GM19397 (cell line): ENCODE measurements around the gene TRPM3.

Experiments
- ATAC-seq: cut with Tn5 transposase; IDR thresholded peaks from one replicate; pipeline ENCODE4 v1.9.1; 2021; ENCODE audit warnings: mild to moderate bottlenecking, moderate library complexity; ENCODE audit not compliant: unreplicated experiment

Gene TRPM3

DNA sequence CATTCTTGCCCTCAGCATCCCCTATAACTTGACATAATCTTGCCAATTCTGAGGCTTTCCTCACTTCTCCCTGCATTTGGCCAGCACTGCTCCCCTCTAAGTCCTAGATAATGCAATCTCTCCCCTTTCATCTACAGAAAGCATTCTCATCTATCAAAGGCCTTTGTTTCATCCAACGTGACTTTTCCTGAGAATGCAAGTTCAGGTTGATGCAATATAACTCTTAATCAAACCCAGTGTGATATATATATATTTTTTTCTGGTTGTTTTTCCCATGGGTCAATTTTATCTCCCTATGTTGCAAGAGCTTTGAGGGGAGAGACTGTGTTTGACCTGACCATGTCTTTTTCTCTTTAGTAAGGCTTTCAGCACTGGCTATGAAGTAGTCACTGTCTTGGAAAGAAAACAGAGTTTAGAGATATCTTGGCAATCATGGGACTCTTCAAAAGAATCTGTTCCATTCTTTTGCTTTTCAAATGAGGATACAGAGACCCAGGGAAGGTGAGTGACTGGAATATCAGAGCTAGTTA is 268.6 kb downstream of the TRPM3 start:
- ATAC-seq: no peak

DNA sequence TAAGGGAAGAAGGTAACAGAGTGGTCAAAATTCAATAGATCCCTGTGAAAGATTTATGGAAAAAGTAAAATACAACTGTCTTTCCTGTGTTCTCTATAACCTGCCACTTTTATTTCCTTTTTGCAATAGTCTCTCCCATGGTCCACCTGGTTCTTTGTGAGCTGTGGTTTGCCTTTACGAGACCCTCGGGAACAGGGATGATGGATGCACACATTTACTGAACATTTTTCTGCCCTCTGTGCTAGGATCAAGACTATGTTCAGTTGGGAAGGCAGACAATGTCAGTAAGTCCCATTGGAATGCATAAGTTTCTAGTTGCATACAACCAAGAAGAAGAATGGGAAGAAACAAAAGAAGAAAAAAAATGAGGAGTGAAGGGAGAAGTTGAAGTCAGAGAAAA is 281.2 kb downstream of the TRPM3 start:
- ATAC-seq: no peak

DNA sequence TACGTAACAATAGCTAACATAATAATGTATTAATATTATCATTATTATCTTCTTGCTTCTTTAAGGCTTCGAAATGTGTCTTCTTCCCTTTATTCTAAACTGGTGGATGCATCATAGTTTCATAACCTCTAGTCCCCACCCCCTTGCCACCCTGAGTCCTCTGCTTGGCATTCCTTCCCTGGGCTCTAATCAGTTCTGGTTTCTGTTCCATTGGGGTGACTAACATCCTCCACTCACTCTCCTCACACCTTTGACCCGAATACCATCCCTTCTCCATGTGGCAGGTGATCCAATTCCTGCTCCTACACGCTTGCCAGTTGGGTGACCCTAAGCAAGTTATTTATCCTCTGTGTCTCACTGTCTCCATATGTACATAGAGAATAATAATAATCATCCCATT is 286.1 kb downstream of the TRPM3 start:
- no peak for ATAC-seq

DNA sequence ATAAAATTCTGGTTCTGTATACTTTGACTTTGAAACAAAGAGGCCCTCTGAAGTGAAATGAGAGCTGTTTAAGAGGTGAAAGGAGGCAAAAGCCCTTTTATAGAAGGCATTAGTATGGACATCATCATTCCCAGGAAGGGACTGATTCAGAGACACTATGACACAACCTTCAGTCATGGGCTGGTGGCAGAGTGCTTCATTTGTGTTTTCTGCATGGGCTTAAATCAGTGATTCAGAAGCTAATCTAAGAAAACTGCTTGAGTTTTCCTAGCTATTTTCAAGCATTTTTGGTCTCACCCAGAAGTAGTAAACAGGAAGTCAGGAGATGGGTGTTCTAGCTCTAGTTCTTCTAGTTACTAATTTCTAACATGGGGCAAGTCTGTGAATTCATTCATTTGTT is 288.9 kb downstream of the TRPM3 start:
- no peak for ATAC-seq

DNA sequence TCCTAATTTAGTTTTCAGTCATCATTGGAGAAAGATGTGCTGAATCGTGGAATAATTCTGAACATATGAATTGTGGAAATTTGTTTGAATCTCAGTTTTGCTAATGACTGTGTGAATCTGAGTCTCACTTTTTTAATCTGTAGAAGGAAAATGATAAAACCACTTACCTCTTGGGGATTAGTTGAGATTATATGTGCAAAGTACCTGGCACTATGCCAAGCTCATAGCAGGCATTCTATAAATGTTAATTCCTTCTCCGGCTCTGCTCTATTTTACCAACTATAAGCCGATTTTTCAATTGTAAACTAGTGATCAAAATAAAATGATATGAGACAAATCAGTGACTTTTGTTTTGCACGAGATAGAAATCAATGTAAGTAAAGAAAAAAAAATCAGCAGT is 290.8 kb downstream of the TRPM3 start:
- ATAC-seq: no peak

DNA sequence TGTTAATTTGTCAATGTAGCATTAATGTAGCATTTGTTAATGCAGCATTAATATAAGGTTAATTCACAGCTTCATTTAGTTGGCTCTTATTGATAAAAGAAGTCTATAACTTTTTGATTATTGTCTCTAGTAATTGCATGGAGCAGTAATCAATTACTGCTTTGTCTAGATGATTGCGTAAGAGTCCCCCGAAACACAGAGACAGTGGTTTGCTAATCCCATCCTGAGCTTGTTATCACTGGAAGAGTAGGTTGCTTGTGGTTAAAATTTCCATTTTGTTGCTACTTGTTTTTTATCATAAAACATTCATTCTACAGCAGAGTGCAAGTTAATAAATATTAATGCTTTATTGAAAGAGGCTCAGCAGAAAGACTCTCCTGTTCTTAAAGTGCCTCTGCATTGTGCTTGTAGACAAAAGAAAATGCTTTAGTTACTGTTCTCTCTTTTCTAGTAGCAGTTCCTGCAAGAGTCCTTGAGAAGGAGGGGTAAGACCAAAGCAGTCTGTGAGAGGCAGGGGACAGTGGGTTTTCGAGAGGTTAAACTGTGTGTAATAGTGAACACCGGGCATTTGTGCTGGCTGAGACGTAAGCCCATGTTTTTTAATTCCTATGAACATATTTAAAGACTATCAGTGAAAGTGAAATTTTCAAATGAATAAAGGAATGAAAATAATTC is 291.7 kb downstream of the TRPM3 start:
- no peak for ATAC-seq

DNA sequence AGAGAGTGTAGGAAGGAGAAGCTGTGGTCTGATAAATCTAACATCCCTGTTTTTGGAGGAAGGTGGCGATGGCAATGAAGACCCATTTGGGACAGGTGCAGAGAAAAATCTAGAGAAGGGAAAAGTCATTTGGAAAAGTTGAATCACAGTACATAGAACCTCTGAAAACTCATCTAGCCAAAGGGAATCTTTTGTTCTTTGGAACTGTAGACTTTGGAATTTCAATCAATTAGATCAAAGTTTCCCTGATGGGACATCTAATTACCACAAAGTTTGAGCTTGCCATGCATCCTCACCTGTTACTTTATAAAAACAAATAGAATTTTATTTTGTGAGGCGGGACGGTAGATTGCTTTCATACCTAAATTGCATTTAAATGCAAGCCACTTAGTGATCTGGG is 294.9 kb downstream of the TRPM3 start:
- no peak for ATAC-seq

DNA sequence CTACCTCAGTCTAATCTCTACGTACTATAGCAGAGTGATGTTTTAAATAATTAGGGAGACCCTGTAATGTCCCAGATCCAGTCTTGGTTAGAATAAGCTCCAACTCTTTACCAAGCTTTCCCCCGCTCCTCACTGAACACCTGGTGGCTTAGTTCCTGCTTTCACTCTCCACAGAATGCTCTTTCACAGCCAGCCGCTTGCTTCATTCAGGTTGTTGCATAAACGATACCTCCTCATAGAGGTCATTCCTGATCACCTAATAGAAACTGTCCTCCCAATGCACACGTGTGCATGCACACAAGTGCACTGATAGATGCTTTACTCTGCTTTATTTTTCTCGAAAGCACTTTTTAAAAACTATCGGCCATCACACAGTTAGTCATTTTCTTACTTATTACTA is 298.1 kb downstream of the TRPM3 start:
- no peak for ATAC-seq

DNA sequence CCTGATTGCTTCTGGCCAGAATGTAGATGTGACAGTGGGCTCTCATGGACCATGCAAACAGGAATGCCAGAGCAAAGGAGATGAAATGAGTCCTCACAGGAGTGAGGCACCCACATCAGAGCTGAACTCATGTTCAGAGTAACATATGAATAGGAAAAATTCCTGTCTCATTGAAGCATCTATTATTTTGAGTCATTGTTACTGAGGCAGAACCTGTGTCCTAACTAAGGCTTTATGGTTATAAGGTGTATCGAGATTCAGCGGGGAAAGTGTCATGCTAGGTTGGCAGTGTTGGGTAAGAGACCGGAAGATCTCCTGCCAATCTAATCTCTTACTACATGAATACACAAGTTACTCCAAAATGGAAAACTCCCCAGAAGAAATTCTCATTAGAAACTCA is 304.1 kb downstream of the TRPM3 start:
- no peak for ATAC-seq

DNA sequence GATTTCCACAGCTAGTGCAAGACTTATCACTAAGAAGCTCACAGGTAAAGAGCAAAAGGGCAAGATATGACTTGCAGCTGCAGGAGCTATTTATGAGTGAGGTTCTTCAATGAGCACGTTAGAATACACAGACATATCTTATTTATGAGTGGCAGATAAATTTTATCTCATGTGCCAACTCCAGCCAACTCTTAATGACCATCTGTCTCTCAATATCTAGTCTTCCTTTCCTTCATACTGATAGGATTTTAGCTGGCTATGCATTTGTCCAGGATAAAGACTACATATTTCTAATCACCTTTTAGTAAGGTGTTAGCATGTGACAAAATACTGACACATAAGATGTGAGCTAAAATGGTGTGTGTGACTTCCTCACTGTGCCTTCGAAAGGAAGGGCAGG is 304.5 kb downstream of the TRPM3 start:
- no peak for ATAC-seq

DNA sequence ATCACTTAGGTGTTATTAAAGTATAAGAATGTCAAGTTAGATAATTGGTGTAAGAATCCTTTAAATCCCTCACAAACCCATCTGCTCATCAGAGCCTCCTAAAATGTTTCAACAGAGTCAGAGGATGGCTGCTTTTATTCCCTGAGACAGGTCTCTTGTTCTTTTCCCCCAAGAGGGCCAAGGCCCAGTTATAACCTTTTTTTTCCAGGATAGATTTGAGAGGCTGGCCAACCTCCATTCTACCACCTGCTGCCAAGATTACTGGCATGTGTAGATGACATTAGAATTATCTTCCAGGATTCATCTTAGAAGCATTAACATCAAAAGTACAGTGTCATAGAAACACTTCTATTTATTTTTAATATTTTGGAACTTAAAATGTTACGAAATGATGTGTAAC is 305.1 kb downstream of the TRPM3 start:
- no peak for ATAC-seq

DNA sequence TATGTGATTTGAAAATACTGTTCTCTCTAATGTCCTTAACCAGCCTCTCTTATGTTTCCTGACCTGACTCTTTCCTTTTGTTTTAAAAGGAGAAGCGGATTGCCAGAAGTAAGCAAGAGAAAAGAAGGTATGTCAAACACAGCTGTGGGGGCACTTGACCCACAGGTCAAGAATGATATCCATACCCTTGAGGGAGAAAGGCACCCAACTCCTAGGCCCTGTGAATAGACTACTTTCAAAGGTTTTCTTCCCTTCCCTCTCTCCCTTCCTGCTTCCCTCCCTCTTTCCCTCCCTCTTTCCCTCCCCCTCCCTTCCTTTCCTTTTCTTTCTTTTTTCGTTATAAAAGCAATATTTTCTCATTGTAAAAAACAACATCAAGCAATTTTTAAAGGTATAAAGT is 306.8 kb downstream of the TRPM3 start:
- no peak for ATAC-seq

DNA sequence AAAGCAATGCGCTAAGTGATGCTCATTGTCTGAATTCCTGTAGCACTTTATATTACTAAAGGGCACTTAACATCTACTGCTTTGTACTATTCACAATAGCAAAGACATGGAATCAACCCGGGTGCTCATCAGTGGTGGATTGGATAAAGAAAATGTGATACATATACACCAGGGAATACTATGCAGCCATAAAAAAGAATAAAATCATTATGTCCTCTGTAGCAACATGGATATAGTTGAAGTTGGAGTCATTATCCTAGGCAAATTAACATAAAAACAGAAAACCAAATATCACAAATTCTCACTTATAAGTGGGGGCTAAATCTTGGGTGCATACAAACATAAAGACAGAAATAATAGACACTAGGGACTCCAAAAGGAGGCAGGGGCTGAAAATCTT is 308.3 kb downstream of the TRPM3 start:
- no peak for ATAC-seq

DNA sequence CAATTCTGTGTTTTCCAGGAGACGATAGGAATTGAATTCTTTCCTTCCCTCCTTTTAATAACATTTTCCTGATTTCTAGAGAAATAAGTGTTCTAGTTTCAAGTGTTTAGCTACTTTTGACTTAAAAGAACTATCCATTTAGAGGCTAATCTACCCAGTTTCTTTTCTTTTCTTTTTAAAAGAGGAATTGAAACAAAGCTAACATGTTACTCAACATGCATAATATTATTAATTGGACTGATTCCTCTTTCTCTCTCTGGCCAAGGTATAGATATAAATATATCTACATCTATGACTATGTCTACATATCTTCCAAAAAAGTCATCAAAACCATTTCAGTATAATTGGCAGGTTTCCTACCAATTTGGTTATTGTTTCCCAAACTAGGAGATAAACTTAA is 309.8 kb downstream of the TRPM3 start:
- ATAC-seq: no peak

DNA sequence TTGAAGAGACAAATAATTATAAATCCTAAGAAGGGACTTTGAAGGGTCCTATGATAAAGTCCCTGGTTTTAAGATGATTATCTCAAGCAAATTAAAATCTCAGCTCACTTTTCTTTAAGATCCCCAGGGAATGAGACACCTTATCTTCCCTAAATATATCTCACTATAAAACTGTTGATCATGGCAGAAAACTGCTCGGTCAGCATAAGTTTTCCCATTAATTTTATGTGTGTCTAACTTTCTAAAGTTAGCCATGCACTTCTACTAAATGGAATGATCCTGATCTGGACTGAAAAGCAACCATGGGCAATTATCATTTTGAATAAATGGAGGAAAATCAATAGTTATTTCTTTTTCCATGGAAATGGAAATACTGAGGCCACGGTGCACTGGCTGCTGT is 314.5 kb downstream of the TRPM3 start:
- ATAC-seq: no peak

DNA sequence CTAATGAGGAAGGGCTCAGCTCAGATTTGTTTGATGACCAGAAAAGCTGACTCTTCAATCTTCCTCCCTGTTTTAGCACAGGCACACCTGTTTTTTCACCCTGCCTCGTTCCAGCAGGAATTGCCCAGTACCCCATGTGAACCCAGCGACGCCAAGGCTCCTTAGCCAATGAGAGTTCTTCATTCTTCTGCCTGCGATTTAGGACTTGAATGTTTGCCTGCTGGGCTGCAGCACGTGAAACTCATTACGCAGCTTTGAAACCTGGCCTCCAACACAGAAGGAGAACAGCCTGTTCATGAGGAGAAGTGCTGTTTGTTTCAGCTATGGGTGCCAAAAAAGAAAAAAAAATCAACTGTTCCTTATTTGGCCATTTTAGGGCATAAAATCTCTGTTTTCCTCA is 315.5 kb downstream of the TRPM3 start:
- no peak for ATAC-seq

DNA sequence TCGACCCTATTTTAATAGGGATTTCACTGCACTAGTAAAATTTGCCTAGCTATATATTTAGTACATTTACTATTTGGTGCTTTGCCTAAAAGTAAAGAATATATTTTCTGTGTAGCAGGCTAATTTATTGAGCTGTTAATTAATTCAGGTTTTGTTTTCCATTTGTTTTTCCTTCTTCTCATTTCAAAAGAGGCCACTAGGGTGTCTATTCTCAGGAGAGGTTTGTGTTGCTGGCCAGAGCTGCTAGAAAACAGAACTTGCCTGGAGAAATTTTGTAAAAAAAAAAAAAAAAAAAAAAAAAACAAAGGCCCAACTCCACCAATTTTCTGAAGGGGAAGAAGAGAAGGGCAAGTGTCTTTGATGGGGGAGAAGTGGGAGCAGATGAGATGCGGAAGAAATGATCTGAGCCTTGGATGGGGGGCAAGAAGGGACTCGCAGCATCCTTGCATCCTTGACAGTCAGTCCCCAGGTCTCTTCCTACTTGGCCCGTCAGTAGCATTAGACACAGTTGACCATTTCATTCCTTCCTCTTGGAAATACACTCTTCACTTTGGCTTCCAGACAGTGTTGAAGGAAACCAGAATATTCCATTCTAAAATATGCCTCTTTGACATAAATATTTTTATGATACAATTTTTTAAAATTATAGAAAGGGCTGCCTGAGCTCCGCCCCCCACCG is 318.5 kb downstream of the TRPM3 start:
- ATAC-seq: no peak

DNA sequence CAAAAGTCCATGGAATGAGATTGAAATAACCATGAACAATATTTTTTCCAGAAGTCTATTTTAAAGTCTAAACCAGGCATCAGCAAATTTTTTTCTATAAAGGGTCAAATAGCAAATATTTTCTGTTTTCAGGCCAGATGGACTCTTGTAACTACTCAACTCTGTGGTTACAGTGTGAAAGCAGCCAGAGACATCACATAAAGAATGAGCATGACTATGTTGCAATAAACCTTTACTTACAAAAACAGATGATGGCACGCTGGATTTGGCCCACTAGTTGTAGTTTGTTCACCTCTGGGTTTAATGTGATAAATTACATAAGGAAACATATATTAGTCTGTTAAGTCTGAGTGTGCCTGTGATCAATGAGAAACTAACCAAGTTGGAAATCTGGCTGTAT is 319.2 kb downstream of the TRPM3 start:
- no peak for ATAC-seq

DNA sequence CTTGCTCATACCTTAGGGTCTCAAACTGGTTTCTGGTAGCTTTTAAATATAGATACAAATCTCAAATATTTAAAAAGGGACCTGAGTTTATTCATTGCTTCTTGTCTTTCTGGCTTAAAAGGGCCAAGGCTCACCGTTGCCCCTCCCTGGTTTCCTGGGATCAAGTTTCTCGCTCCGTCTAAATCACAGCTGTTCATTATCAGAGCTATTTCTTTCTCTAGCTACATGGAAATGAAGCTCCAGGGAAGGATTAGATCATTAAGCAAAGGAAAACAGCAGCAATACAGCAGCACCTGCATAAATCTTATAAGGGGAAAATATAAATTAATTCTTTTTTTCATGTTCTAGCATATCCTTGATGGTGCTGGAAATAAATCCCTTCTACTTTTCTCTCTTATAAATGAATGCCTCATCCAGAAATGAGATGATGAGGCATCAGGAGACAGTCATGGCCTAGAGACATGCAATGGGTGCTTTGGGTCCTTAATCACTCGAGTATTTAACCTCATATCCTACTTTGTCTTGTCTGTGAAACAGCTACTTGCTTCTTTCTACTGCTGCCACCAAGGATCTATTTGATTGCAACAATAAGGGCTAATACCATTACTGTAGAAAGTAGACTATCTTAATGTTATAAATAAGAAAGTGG is 320.1 kb downstream of the TRPM3 start:
- ATAC-seq: no peak

DNA sequence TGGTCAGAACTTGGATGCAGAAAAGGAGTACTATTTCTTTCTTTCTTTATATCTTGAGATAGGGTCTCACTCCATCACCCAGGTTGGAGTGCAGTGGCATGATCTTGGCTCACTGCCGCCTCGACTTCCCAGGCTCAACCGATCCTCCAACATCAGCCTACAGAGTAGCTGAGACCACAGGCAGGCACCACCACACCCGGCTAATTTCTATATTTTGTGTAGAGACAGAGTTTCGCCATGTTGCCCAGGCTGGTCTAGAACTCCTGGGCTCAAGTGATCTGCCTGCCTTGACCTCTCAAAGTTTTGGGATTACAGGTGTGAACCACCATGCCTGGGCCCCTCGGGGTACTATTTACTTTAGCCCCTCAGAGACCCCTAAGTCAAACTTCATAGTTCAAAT is 323.4 kb downstream of the TRPM3 start:
- no peak for ATAC-seq

DNA sequence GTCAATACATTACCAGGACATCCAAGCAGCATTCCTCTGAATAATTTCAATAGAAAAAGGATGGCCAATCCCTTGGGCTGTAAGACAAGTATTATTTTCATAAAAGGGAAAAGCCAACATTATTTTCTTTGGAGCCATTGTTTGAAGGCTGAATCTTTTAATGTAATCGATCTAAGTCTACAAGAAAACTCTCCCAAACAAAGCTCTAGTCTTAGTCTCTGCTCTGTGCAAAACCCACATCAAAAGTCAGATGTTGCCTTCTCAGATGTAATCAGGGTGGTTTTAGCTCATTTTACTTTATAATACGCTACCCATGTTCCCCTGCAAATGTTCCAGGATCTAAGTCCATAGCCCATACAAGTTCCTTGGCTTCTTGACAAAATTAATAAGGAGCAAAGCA is 325.6 kb downstream of the TRPM3 start:
- ATAC-seq: no peak

DNA sequence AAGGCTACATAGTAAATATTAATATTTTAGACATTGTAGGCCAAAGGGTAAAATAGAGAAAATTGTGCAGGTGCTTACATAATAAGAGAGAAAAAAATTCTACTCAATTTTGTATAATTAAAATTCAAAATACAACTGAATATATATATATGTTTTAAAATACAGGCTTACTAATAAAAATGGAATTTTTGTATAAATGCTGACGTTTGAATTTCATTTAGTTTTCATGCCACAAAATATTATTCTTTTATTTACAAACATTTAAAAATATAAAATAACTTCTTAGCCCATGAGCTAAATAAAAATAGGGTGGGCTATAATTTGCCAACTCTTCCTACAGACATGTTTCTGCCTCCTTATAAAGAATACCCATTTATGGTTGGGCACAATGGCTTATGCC is 328.6 kb downstream of the TRPM3 start:
- no peak for ATAC-seq
